ENCODE measurements around the gene CCDC57. TPM values are rescaled to one million over a fixed set of nuclear protein-coding genes. Genes with fewer than 3 reads are reported as not detected.
"Not testable (repeated sequence)": the region's sequence is repeated elsewhere in the genome, so short reads cannot be mapped to it uniquely, and the experiment has no call there.

Gene CCDC57
- polyA plus RNA-seq, 1 donor from 2014 or later, result 70.9 TPM

- no peak overlapping the region for H3K27ac ChIP-seq (ENCODE audit: low read length)
- no peaks in the 10 kb centered on the region for H3K9me3 ChIP-seq (ENCODE audit: low read length)
- H3F3A ChIP-seq (ENCODE audit: insufficient read depth, low read length, poor library complexity, severe bottlenecking), result no peaks in the 10 kb centered on the region
- H4K20me1 ChIP-seq (ENCODE audit: insufficient read depth), result no peaks in the 10 kb centered on the region
- peaks cover 16% of the 10 kb centered on the region for H3K79me2 ChIP-seq (replicated peaks; ENCODE audit: insufficient read depth, low read length)
- no peaks in the 10 kb centered on the region for H3K36me3 ChIP-seq (ENCODE audit: insufficient read depth, low read length)
- H3K27me3 ChIP-seq (ENCODE audit: insufficient read depth, low read depth, low read length), result no peaks in the 10 kb centered on the region
- no peak overlapping the region for H3K4me3 ChIP-seq (ENCODE audit: low read length)
- no peaks in the 10 kb centered on the region for H3K9me2 ChIP-seq (ENCODE audit: insufficient read depth, low read length)
- TF ChIP-seq SMC3 (conservative IDR thresholded peaks at IDR 0.05; ENCODE audit: poor library complexity), result no peak
- no peak for TF ChIP-seq CTCF (IDR thresholded peaks at IDR 0.05; ENCODE audit: poor library complexity, severe bottlenecking)
- no peak for TF ChIP-seq RAD21 (conservative IDR thresholded peaks at IDR 0.05)
- no peak for TF ChIP-seq REST (IDR thresholded peaks at IDR 0.05; ENCODE audit: borderline replicate concordance)
- TF ChIP-seq EZH2 (IDR thresholded peaks at IDR 0.05; ENCODE audit: borderline replicate concordance, insufficient read depth, low read length, poor library complexity, severe bottlenecking), result no peak
- TF ChIP-seq EP300 (conservative IDR thresholded peaks at IDR 0.05; ENCODE audit: poor library complexity, severe bottlenecking), result no peak
- TF ChIP-seq MXI1 (conservative IDR thresholded peaks at IDR 0.05; ENCODE audit: poor library complexity, severe bottlenecking), result no peak
- H3K9ac ChIP-seq (ENCODE audit: low read length), result no peak overlapping the region
- H2AFZ ChIP-seq (ENCODE audit: low read depth, low read length), result no peak overlapping the region
- H3K4me2 ChIP-seq (ENCODE audit: low read length), result no peak overlapping the region
Measured at GRCh38 chr17:82214012-82214628, 1.5 kb upstream of the CCDC57 start.

GRCh38 chr17:82213251-82214011 is 789 bp upstream of the CCDC57 start:
- no peaks in the 10 kb centered on the region for H3K9me2 ChIP-seq (ENCODE audit: insufficient read depth, low read length)
- H3K36me3 ChIP-seq (ENCODE audit: insufficient read depth, low read length), result no peaks in the 10 kb centered on the region
- H3K27me3 ChIP-seq (ENCODE audit: insufficient read depth, low read depth, low read length), result no peaks in the 10 kb centered on the region
- no peaks in the 10 kb centered on the region for H4K20me1 ChIP-seq (ENCODE audit: insufficient read depth)
- H3K9ac ChIP-seq (ENCODE audit: low read length), result peak overlapping the region; percentile 80
- H3K9me3 ChIP-seq (ENCODE audit: low read length), result no peaks in the 10 kb centered on the region
- H3K27ac ChIP-seq (ENCODE audit: low read length), result peak overlapping the region; percentile 55
- peak overlapping the region; percentile 89 for H3K4me3 ChIP-seq (ENCODE audit: low read length)
- H3K4me2 ChIP-seq (ENCODE audit: low read length), result peak overlapping the region; percentile 39
- peak overlapping the region; percentile 60 for H2AFZ ChIP-seq (ENCODE audit: low read depth, low read length)
- H3F3A ChIP-seq (ENCODE audit: insufficient read depth, low read length, poor library complexity, severe bottlenecking), result no peaks in the 10 kb centered on the region
- peaks cover 16% of the 10 kb centered on the region for H3K79me2 ChIP-seq (replicated peaks; ENCODE audit: insufficient read depth, low read length)
- TF ChIP-seq CTCF (IDR thresholded peaks at IDR 0.05; ENCODE audit: poor library complexity, severe bottlenecking) (no peak), POLR2AphosphoS5 (IDR thresholded peaks at IDR 0.05) (peak; percentile 42), REST (IDR thresholded peaks at IDR 0.05; ENCODE audit: borderline replicate concordance) (peak; percentile 53), MXI1 (conservative IDR thresholded peaks at IDR 0.05; ENCODE audit: poor library complexity, severe bottlenecking) (peak; percentile 7), TAF1 (IDR thresholded peaks at IDR 0.05; ENCODE audit: low read depth) (no peak)

GRCh38 chr17:82210655-82211054 is 2.0 kb downstream of the CCDC57 start:
- not testable (repeated sequence) for H3K9ac ChIP-seq (ENCODE audit: low read length); H3K9me3 ChIP-seq (ENCODE audit: low read length); H3K4me2 ChIP-seq (ENCODE audit: low read length); H3K9me2 ChIP-seq (ENCODE audit: insufficient read depth, low read length); H4K20me1 ChIP-seq (ENCODE audit: insufficient read depth); H3K27me3 ChIP-seq (ENCODE audit: insufficient read depth, low read depth, low read length); H2AFZ ChIP-seq (ENCODE audit: low read depth, low read length); H3K4me3 ChIP-seq (ENCODE audit: low read length); H3K27ac ChIP-seq (ENCODE audit: low read length); H3K36me3 ChIP-seq (ENCODE audit: insufficient read depth, low read length); H3F3A ChIP-seq (ENCODE audit: insufficient read depth, low read length, poor library complexity, severe bottlenecking)
- peaks cover 16% of the 10 kb centered on the region for H3K79me2 ChIP-seq (replicated peaks; ENCODE audit: insufficient read depth, low read length)

All from neural cell (in vitro differentiated cells).